ENCODE data around the gene CMSS1. TPM values are rescaled to one million over a fixed set of nuclear protein-coding genes. Genes with fewer than 3 reads are reported as not detected.

The CMSS1 gene
- polyA plus RNA-seq, 1 donor from 2014 or later = 31.8 TPM

- no peak overlapping the region for H3K4me3 ChIP-seq (ENCODE audit: low read length)
- H2AFZ ChIP-seq (ENCODE audit: low read depth, low read length) = no peak overlapping the region
- H3K27me3 ChIP-seq (ENCODE audit: insufficient read depth, low read depth, low read length) = no peaks in the 10 kb centered on the region
- no peak overlapping the region for H3K27ac ChIP-seq (ENCODE audit: low read length)
- no peaks in the 10 kb centered on the region for H3K9me2 ChIP-seq (ENCODE audit: insufficient read depth, low read length)
- H3K9ac ChIP-seq (ENCODE audit: low read length) = no peak overlapping the region
- no peaks in the 10 kb centered on the region for H3F3A ChIP-seq (ENCODE audit: insufficient read depth, low read length, poor library complexity, severe bottlenecking)
- H3K36me3 ChIP-seq (ENCODE audit: insufficient read depth, low read length) = no peaks in the 10 kb centered on the region
- H4K20me1 ChIP-seq (ENCODE audit: insufficient read depth) = no peaks in the 10 kb centered on the region
- H3K4me2 ChIP-seq (ENCODE audit: low read length) = no peak overlapping the region
- H3K9me3 ChIP-seq (ENCODE audit: low read length) = no peaks in the 10 kb centered on the region
- no peaks in the 10 kb centered on the region for H3K79me2 ChIP-seq (replicated peaks; ENCODE audit: insufficient read depth, low read length)
- TF ChIP-seq REST (IDR thresholded peaks at IDR 0.05; ENCODE audit: borderline replicate concordance) (no peak), RAD21 (conservative IDR thresholded peaks at IDR 0.05) (no peak), TAF1 (IDR thresholded peaks at IDR 0.05; ENCODE audit: low read depth) (no peak), EP300 (conservative IDR thresholded peaks at IDR 0.05; ENCODE audit: poor library complexity, severe bottlenecking) (no peak), EZH2 (IDR thresholded peaks at IDR 0.05; ENCODE audit: borderline replicate concordance, insufficient read depth, low read length, poor library complexity, severe bottlenecking) (no peak), MXI1 (conservative IDR thresholded peaks at IDR 0.05; ENCODE audit: poor library complexity, severe bottlenecking) (no peak), SMC3 (conservative IDR thresholded peaks at IDR 0.05; ENCODE audit: poor library complexity) (no peak), CTCF (IDR thresholded peaks at IDR 0.05; ENCODE audit: poor library complexity, severe bottlenecking) (no peak), POLR2AphosphoS5 (IDR thresholded peaks at IDR 0.05) (no peak)
Observed at GRCh38 chr3:99852851-99853250, 35.2 kb downstream of the CMSS1 start.

- H3K9me3 ChIP-seq (ENCODE audit: low read length) = no peaks in the 10 kb centered on the region
- TF ChIP-seq SMC3 (conservative IDR thresholded peaks at IDR 0.05; ENCODE audit: poor library complexity) = no peak
- TF ChIP-seq POLR2AphosphoS5 (IDR thresholded peaks at IDR 0.05) = no peak
- TF ChIP-seq CTCF (IDR thresholded peaks at IDR 0.05; ENCODE audit: poor library complexity, severe bottlenecking) = no peak
- no peak for TF ChIP-seq MXI1 (conservative IDR thresholded peaks at IDR 0.05; ENCODE audit: poor library complexity, severe bottlenecking)
- TF ChIP-seq EZH2 (IDR thresholded peaks at IDR 0.05; ENCODE audit: borderline replicate concordance, insufficient read depth, low read length, poor library complexity, severe bottlenecking) = no peak
- TF ChIP-seq EP300 (conservative IDR thresholded peaks at IDR 0.05; ENCODE audit: poor library complexity, severe bottlenecking) = no peak
- TF ChIP-seq TAF1 (IDR thresholded peaks at IDR 0.05; ENCODE audit: low read depth) = no peak
- TF ChIP-seq RAD21 (conservative IDR thresholded peaks at IDR 0.05) = no peak
- no peak for TF ChIP-seq REST (IDR thresholded peaks at IDR 0.05; ENCODE audit: borderline replicate concordance)
- no peak overlapping the region for H3K4me2 ChIP-seq (ENCODE audit: low read length)
- H3K4me3 ChIP-seq (ENCODE audit: low read length) = no peak overlapping the region
- H2AFZ ChIP-seq (ENCODE audit: low read depth, low read length) = no peak overlapping the region
- no peaks in the 10 kb centered on the region for H3K79me2 ChIP-seq (replicated peaks; ENCODE audit: insufficient read depth, low read length)
- H3K27ac ChIP-seq (ENCODE audit: low read length) = no peak overlapping the region
- no peak overlapping the region for H3K9ac ChIP-seq (ENCODE audit: low read length)
- H4K20me1 ChIP-seq (ENCODE audit: insufficient read depth) = no peaks in the 10 kb centered on the region
- no peaks in the 10 kb centered on the region for H3F3A ChIP-seq (ENCODE audit: insufficient read depth, low read length, poor library complexity, severe bottlenecking)
- no peaks in the 10 kb centered on the region for H3K36me3 ChIP-seq (ENCODE audit: insufficient read depth, low read length)
- H3K9me2 ChIP-seq (ENCODE audit: insufficient read depth, low read length) = no peaks in the 10 kb centered on the region
- no peaks in the 10 kb centered on the region for H3K27me3 ChIP-seq (ENCODE audit: insufficient read depth, low read depth, low read length)
Observed at GRCh38 chr3:99854756-99855298, 37.2 kb downstream of the CMSS1 start.
